HG03097 (cell line): ENCODE measurements around the gene MCTP1.
"Not testable (repeated sequence)": the region's sequence is repeated elsewhere in the genome, so short reads cannot be mapped to it uniquely, and the experiment has no call there.

Experiments
- ATAC-seq: cut with Tn5 transposase; IDR thresholded peaks from one replicate; pipeline ENCODE4 v1.9.1; 2021; ENCODE audit not compliant: unreplicated experiment, low FRiP score

MCTP1 gene

GRCh38 chr5:95256446-95256845 is 28.4 kb downstream of the MCTP1 start:
- no peak for ATAC-seq

- no peak for ATAC-seq
These were observed 32.1 kb downstream of the MCTP1 start for GRCh38 chr5:95252801-95253200.

GRCh38 chr5:95251185-95251584 is 33.7 kb downstream of the MCTP1 start:
- no peak for ATAC-seq

GRCh38 chr5:95244479-95244878 is 40.4 kb downstream of the MCTP1 start:
- no peak for ATAC-seq

GRCh38 chr5:95241635-95242034 is 43.3 kb downstream of the MCTP1 start:
- peak; percentile 82 for ATAC-seq

GRCh38 chr5:95241161-95241560 is 43.7 kb downstream of the MCTP1 start:
- no peak for ATAC-seq

GRCh38 chr5:95238560-95239325 is 46.2 kb downstream of the MCTP1 start:
- no peak for ATAC-seq

- no peak for ATAC-seq
These were observed 47.6 kb downstream of the MCTP1 start for GRCh38 chr5:95237324-95237723.

GRCh38 chr5:95235439-95235982 is 49.4 kb downstream of the MCTP1 start:
- no peak for ATAC-seq

- ATAC-seq = no peak
These were observed 55.2 kb downstream of the MCTP1 start for GRCh38 chr5:95229646-95230045.

GRCh38 chr5:95224701-95225459 is 60.0 kb downstream of the MCTP1 start:
- no peak for ATAC-seq

GRCh38 chr5:95223566-95224258 is 61.2 kb downstream of the MCTP1 start:
- ATAC-seq = no peak

GRCh38 chr5:95222836-95223235 is 62.1 kb downstream of the MCTP1 start:
- ATAC-seq = no peak

GRCh38 chr5:95221234-95221633 is 63.7 kb downstream of the MCTP1 start:
- no peak for ATAC-seq

- no peak for ATAC-seq
These were observed 64.5 kb downstream of the MCTP1 start for GRCh38 chr5:95220381-95220780.

- no peak for ATAC-seq
These were observed 65.5 kb downstream of the MCTP1 start for GRCh38 chr5:95219411-95219810.

- no peak for ATAC-seq
These were observed 67.0 kb downstream of the MCTP1 start for GRCh38 chr5:95217881-95218280.

- no peak for ATAC-seq
These were observed 67.5 kb downstream of the MCTP1 start for GRCh38 chr5:95217351-95217750.

- ATAC-seq = no peak
These were observed 68.5 kb downstream of the MCTP1 start for GRCh38 chr5:95216136-95216955.

- not testable (repeated sequence) for ATAC-seq
These were observed 77.1 kb downstream of the MCTP1 start for GRCh38 chr5:95207811-95208210.
